H1 (cell line): Measurements from ENCODE around the gene FAM81B. TPM values are rescaled to one million over a fixed set of nuclear protein-coding genes. Genes with fewer than 3 reads are reported as not detected.

Experiments
- CTCF ChIA-PET: fragments of 300-600 bp; sonication (Branson Sonifier 250); formaldehyde crosslinking; loops from one replicate; lab custom pipeline; 2021; ENCODE audit not compliant: partially characterized antibody; lab: Charles Lee
- POLR2A ChIA-PET: fragments of 300-600 bp; sonication (Branson Sonifier 250); formaldehyde crosslinking; loops from one replicate; lab custom pipeline; 2021; ENCODE audit warnings: inconsistent platforms; ENCODE audit not compliant: partially characterized antibody; lab: Charles Lee
- DNase-seq, 2 experiments: peaks; one replicate each; pipeline versions ENCODE4 v3.0.0 to v3.0.0-alpha.2; 2010 to 2022; ENCODE audit warnings: low spot score in 2 of 2, low read depth in 1 of 2, mixed read lengths in 1 of 2
- FAIRE-seq: peaks from 2 replicates; lab custom pipeline; 2011; peaks lifted over from hg19 to GRCh38; lab: Jason Lieb, UNC
- H2AFZ ChIP-seq: 2 replicates; pipeline ENCODE4 v1.8.1; 2012; ENCODE audit warnings: low read length, inconsistent platforms
- H2AK5ac ChIP-seq: 2 replicates; pipeline ENCODE4 v1.6.1; 2013; ENCODE audit warnings: low read depth, low read length
- H2BK120ac ChIP-seq: replicated peaks from 2 replicates; pipeline ENCODE3; 2013; ENCODE audit warnings: low read depth, low read length, inconsistent platforms
- H2BK12ac ChIP-seq: 2 replicates; pipeline ENCODE4 v1.6.1; 2013; ENCODE audit warnings: low read depth, low read length
- H2BK15ac ChIP-seq: 2 replicates; pipeline ENCODE4 v1.6.1; 2013; ENCODE audit warnings: low read length
- H2BK20ac ChIP-seq: 2 replicates; pipeline ENCODE4 v1.6.1; 2013; ENCODE audit warnings: low read length
- H2BK5ac ChIP-seq: 2 replicates; pipeline ENCODE4 v1.6.1; 2013; ENCODE audit warnings: low read depth, low read length
- H3K14ac ChIP-seq: 2 replicates; pipeline ENCODE4 v1.6.1; 2013; ENCODE audit warnings: inconsistent platforms; ENCODE audit not compliant: insufficient read length
- H3K18ac ChIP-seq: 2 replicates; pipeline ENCODE4 v1.6.1; 2013; ENCODE audit warnings: low read length; ENCODE audit errors: extremely low read depth
- H3K23ac ChIP-seq: 2 replicates; pipeline ENCODE4 v1.6.1; 2013; ENCODE audit warnings: inconsistent platforms; ENCODE audit not compliant: insufficient read length
- H3K23me2 ChIP-seq: 2 replicates; pipeline ENCODE4 v1.6.1; 2013; ENCODE audit warnings: low read depth, low read length
- H3K27ac ChIP-seq: 2 replicates; pipeline ENCODE4 v1.6.1; 2011; ENCODE audit warnings: low read depth, low read length, inconsistent platforms
- H3K27me3 ChIP-seq, 4 experiments: replicated peaks in 1 of 4; 1 replicate in 1 of 4; 2 replicates in 3 of 4; pipeline versions ENCODE4 v1.6.1 to v1.8.1; 2011 to 2013; ENCODE audit warnings: low read length in 3 of 4, mild to moderate bottlenecking in 3 of 4, inconsistent platforms in 2 of 4, mixed read lengths in 2 of 4, moderate library complexity in 1 of 4; ENCODE audit not compliant: control insufficient read depth in 3 of 4, insufficient read depth in 3 of 4; ENCODE audit errors: extremely low read depth in 1 of 4
- H3K36me3 ChIP-seq, 4 experiments: 2 replicates each; pipeline versions ENCODE4 v1.6.1 to v1.8.1; 2011 to 2013; ENCODE audit warnings: mild to moderate bottlenecking in 4 of 4, low read length in 3 of 4, moderate library complexity in 2 of 4, control low read depth in 1 of 4, inconsistent platforms in 1 of 4; ENCODE audit not compliant: insufficient read depth in 4 of 4, control insufficient read depth in 2 of 4
- H3K4ac ChIP-seq: replicated peaks from 2 replicates; pipeline ENCODE3; 2013; ENCODE audit warnings: low read length, low read depth, mixed read lengths, inconsistent platforms; ENCODE audit not compliant: insufficient read length
- H3K4me1 ChIP-seq, 4 experiments: replicated peaks in 1 of 4; 1 replicate in 1 of 4; 2 replicates in 3 of 4; pipeline versions ENCODE4 v1.6.1 to v1.8.1; 2011 to 2013; ENCODE audit warnings: low read length in 3 of 4, inconsistent platforms in 2 of 4, mixed read lengths in 1 of 4; ENCODE audit not compliant: insufficient read depth in 4 of 4, control insufficient read depth in 3 of 4
- H3K4me2 ChIP-seq, 2 experiments: 2 replicates each; pipeline versions ENCODE4 v1.6.1 to v1.8.1; 2011 to 2013; ENCODE audit warnings: low read depth in 2 of 2, low read length in 2 of 2, control low read depth in 1 of 2, inconsistent platforms in 1 of 2, mild to moderate bottlenecking in 1 of 2; ENCODE audit not compliant: insufficient read depth in 1 of 2
- H3K4me3 ChIP-seq, 4 experiments: fragments of 200-600, 300-600 bp in 1 of 4; sonication (generic), shearing (Covaris generic), sonication (Bioruptor Twin) in 1 of 4; 2 replicates each; pipeline versions ENCODE4 v1.5.1 to v1.8.1; 2011 to 2016; ENCODE audit warnings: low read length in 4 of 4, low read depth in 3 of 4, control low read depth in 2 of 4, inconsistent platforms in 2 of 4, mild to moderate bottlenecking in 2 of 4, mixed read lengths in 1 of 4, moderate library complexity in 1 of 4; ENCODE audit not compliant: insufficient read depth in 2 of 4; ENCODE audit errors: extremely low read depth in 1 of 4
- H3K56ac ChIP-seq: replicated peaks from 2 replicates; pipeline ENCODE3; 2013; ENCODE audit warnings: low read depth, mild to moderate bottlenecking, mixed read lengths, low read length, inconsistent platforms; ENCODE audit not compliant: insufficient read length
- H3K79me1 ChIP-seq: 2 replicates; pipeline ENCODE4 v1.6.1; 2013; ENCODE audit warnings: low read depth, low read length, control low read depth
- H3K79me2 ChIP-seq, 2 experiments: 2 replicates each; pipeline versions ENCODE4 v1.6.1 to v1.8.1; 2012 to 2013; ENCODE audit warnings: low read length in 2 of 2, mild to moderate bottlenecking in 2 of 2, inconsistent platforms in 1 of 2; ENCODE audit not compliant: insufficient read depth in 2 of 2, control insufficient read depth in 1 of 2
- H3K9ac ChIP-seq, 4 experiments: replicated peaks in 1 of 4; 1 replicate in 1 of 4; 2 replicates in 3 of 4; pipeline versions ENCODE4 v1.6.1 to v1.8.1; 2011 to 2013; ENCODE audit warnings: low read depth in 3 of 4, low read length in 3 of 4, control low read depth in 2 of 4, mild to moderate bottlenecking in 2 of 4, moderate library complexity in 2 of 4, inconsistent platforms in 1 of 4; ENCODE audit errors: extremely low read depth in 1 of 4
- H3K9me3 ChIP-seq, 2 experiments: 2 replicates each; pipeline versions ENCODE4 v1.6.1 to v1.8.1; 2012 to 2013; ENCODE audit warnings: mild to moderate bottlenecking in 2 of 2, moderate library complexity in 2 of 2, control low read depth in 1 of 2, inconsistent platforms in 1 of 2, low read depth in 1 of 2, low read length in 1 of 2, mixed read lengths in 1 of 2; ENCODE audit not compliant: insufficient read depth in 2 of 2
- H4K20me1 ChIP-seq, 2 experiments: replicated peaks in 1 of 2; 2 replicates each; pipeline versions ENCODE3 to v1.8.1; 2011 to 2013; ENCODE audit warnings: inconsistent platforms in 2 of 2, low read length in 2 of 2, mild to moderate bottlenecking in 1 of 2; ENCODE audit not compliant: insufficient read depth in 2 of 2, control insufficient read depth in 1 of 2
- H4K5ac ChIP-seq: 2 replicates; pipeline ENCODE4 v1.6.1; 2013; ENCODE audit warnings: low read length, low read depth, mixed read lengths, inconsistent platforms; ENCODE audit not compliant: insufficient read length
- H4K8ac ChIP-seq: 2 replicates; pipeline ENCODE4 v1.8.0; 2013; ENCODE audit warnings: mild to moderate bottlenecking, moderate library complexity, low read length, inconsistent platforms; ENCODE audit not compliant: insufficient read depth; ENCODE audit errors: extremely low read depth
- H4K91ac ChIP-seq: replicated peaks from 2 replicates; pipeline ENCODE3; 2013; ENCODE audit warnings: low read length, mixed read lengths, inconsistent platforms; ENCODE audit not compliant: insufficient read length
- KDM5A ChIP-seq: fragments of 200-600 bp; IDR thresholded peaks from 2 replicates; pipeline ENCODE4 v1.7.1; 2012; ENCODE audit warnings: mild to moderate bottlenecking, low read length, inconsistent platforms, mixed read lengths
- RAD21 ChIP-seq, 2 experiments: IDR thresholded peaks in 1 of 2; conservative IDR thresholded peaks in 1 of 2; 2 replicates each; pipeline ENCODE4 v1.6.1; 2011; ENCODE audit warnings: low read depth in 2 of 2, low read length in 2 of 2, improper control_type of control experiment in 1 of 2, inconsistent platforms in 1 of 2, mild to moderate bottlenecking in 1 of 2, moderate library complexity in 1 of 2
- polyA plus RNA-seq, 7 experiments: library from polyadenylated mRNA; depleted of rRNA in 3 of 7; stranded (reverse) in 5 of 7; unstranded in 2 of 7; fragments of >200 nt in 5 of 7; fragments of 200-250 nt in 2 of 7; gene quantifications; 1 replicate in 5 of 7; 2 replicates in 1 of 7; 4 replicates in 1 of 7; pipeline versions ENCODE4 v1.2.1 to v1.2.3, GENCODE V29; 2011 to 2013; ENCODE audit warnings: missing spikeins in 2 of 7, mixed read lengths in 2 of 7
- total RNA-seq: library from RNA; stranded (reverse); fragmentation: NEBNext Ultra II Directional; extraction: Animal tissue kit (Norgen Biotek cat#: 25700); gene quantifications from 2 replicates; pipeline ENCODE4 v1.2.1, GENCODE V29; 2021

The FAM81B gene
- total and polyA plus RNA-seq, 2 of the 8 experiments (the other 6 are each of a cell fraction or from before 2014, with no cell fraction given) = not detected

GRCh38 chr5:95471942-95472341, 80.8 kb downstream of the FAM81B start:
- Histone ChIP-seq H3K27ac (no peak overlapping the region), H2BK20ac (no peak overlapping the region), H3K27me3 (no peaks in the 10 kb centered on the region), H3K18ac (no peak overlapping the region), H2BK15ac (no peak overlapping the region), H3K9ac (no peak overlapping the region), H2BK5ac (no peak overlapping the region), H3K4me1 (peaks cover 0 to 5% (median 1%) of the 10 kb centered on the region in 4 experiments; a peak in 3 of 7 replicates), H4K5ac (no peak overlapping the region), H2AK5ac (no peak overlapping the region), H3K56ac (no peak overlapping the region), H2BK120ac (no peak overlapping the region), H3K23me2 (no peaks in the 10 kb centered on the region), H3K79me2 (no peaks in the 10 kb centered on the region), H4K8ac (no peak overlapping the region), H4K91ac (no peak overlapping the region), H2BK12ac (no peak overlapping the region), H3K36me3 (peaks cover 0 to 19% (median 6%) of the 10 kb centered on the region in 4 experiments; a peak in 4 of 8 replicates), H3K4ac (no peak overlapping the region), H3K23ac (no peak overlapping the region), H3K4me3 (no peak overlapping the region), H3K9me3 (no peaks in the 10 kb centered on the region), H3K4me2 (no peak overlapping the region), H4K20me1 (peaks cover 0 to 2% of the 10 kb centered on the region in 2 experiments), H2AFZ (no peak overlapping the region), H3K79me1 (no peaks in the 10 kb centered on the region), H3K14ac (no peak overlapping the region)
- POLR2A ChIA-PET = no interaction called here
- no peak for TF ChIP-seq KDM5A
- 0 out of 4 replicates have a peak, but pooled peaks of 1 of the 2 experiments have one; percentile 15 for TF ChIP-seq RAD21 (IDR thresholded peaks at IDR 0.05 in 1 of 2, conservative IDR thresholded peaks at IDR 0.05 in 1 of 2; ENCODE audit: low read depth in 2 of 2, low read length in 2 of 2)
- DNase-seq = no peak
- CTCF ChIA-PET = interaction anchor here (1.1 kb wide), 1 partner anchor 10 kb away, joined by 3 read pairs; no protein-coding TSS in a partner anchor
- no peak for FAIRE-seq
